OCI-LY7 (cell line): ENCODE data around the gene ARL3. TPM values are rescaled to one million over a fixed set of nuclear protein-coding genes. Genes with fewer than 3 reads are reported as not detected.

Source experiments
- BruUV-seq: library from RNA; stranded (reverse); fragments of 400-500 nt; replicated peaks from 2 replicates; lab custom pipeline; 2021; lab: Mats Ljungman, UMichigan
- CTCF ChIA-PET: fragments of 300-600 bp; sonication (Branson Sonifier 250); formaldehyde crosslinking; loops from one replicate; lab custom pipeline; 2022; ENCODE audit warnings: antibody characterized with exemption; ENCODE audit not compliant: unreplicated experiment; lab: Charles Lee
- POLR2A ChIA-PET: fragments of 300-600 bp; sonication (Branson Sonifier 250); formaldehyde crosslinking; loops from one replicate; lab custom pipeline; 2022; ENCODE audit warnings: antibody characterized with exemption; lab: Charles Lee
- DNase-seq: peaks from one replicate; pipeline ENCODE4 v3.0.0-alpha.2; 2015; ENCODE audit warnings: low spot score
- H2AFZ ChIP-seq: fragments of 200-600 bp; sonication (generic), shearing (Covaris generic); 2 replicates; pipeline ENCODE4 v1.6.1; 2014; ENCODE audit warnings: mild to moderate bottlenecking, antibody characterized with exemption, low read length, moderate library complexity
- H3K27ac ChIP-seq: fragments of 200-600 bp; sonication (generic); 2 replicates; pipeline ENCODE4 v1.5.1; 2014; ENCODE audit warnings: mixed run types, low read depth, mild to moderate bottlenecking, moderate library complexity, low read length, inconsistent platforms; ENCODE audit not compliant: poor library complexity, severe bottlenecking
- H3K36me3 ChIP-seq: fragments of 200-600 bp; sonication (generic); 2 replicates; pipeline ENCODE4 v1.6.1; 2014; ENCODE audit warnings: mild to moderate bottlenecking, antibody characterized with exemption, low read length, moderate library complexity, mixed read lengths; ENCODE audit not compliant: insufficient read depth
- H3K4me1 ChIP-seq: fragments of 200-600 bp; sonication (generic); 2 replicates; pipeline ENCODE4 v1.5.1; 2014; ENCODE audit warnings: mild to moderate bottlenecking, low read length; ENCODE audit not compliant: insufficient read depth, poor library complexity, severe bottlenecking
- H3K4me2 ChIP-seq: fragments of 200-600 bp; sonication (generic); 2 replicates; pipeline ENCODE4 v1.6.1; 2014; ENCODE audit warnings: mild to moderate bottlenecking, low read length
- H3K4me3 ChIP-seq: fragments of 200-600 bp; sonication (generic); 2 replicates; pipeline ENCODE4 v1.5.1; 2014; ENCODE audit warnings: mild to moderate bottlenecking, low read depth, low read length; ENCODE audit not compliant: poor library complexity, severe bottlenecking
- H3K79me2 ChIP-seq: fragments of 200-600 bp; sonication (generic); 2 replicates; pipeline ENCODE4 v1.6.1; 2016; ENCODE audit warnings: low read depth, mild to moderate bottlenecking, low read length, moderate library complexity, mixed read lengths; ENCODE audit not compliant: insufficient read depth
- H3K9me2 ChIP-seq: fragments of 200-600 bp; sonication (generic); 2 replicates; pipeline ENCODE4 v1.6.1; 2016; ENCODE audit warnings: mild to moderate bottlenecking, low read length, mixed read lengths; ENCODE audit not compliant: insufficient read depth
- H3K9me3 ChIP-seq: fragments of 200-600 bp; sonication (generic); 2 replicates; pipeline ENCODE4 v1.6.1; 2014; ENCODE audit warnings: mild to moderate bottlenecking, mixed run types, low read length, mixed read lengths
- H4K20me1 ChIP-seq: fragments of 200-600 bp; sonication (generic); 2 replicates; pipeline ENCODE4 v1.6.1; 2014; ENCODE audit warnings: mild to moderate bottlenecking, antibody characterized with exemption, low read length, moderate library complexity, mixed read lengths; ENCODE audit not compliant: insufficient read depth
- CTCF ChIP-seq: fragments of 200-600 bp; sonication (generic); conservative IDR thresholded peaks from 2 replicates; pipeline ENCODE4 v1.5.1; 2014; ENCODE audit warnings: mild to moderate bottlenecking, antibody characterized with exemption, low read length, moderate library complexity, mixed read lengths
- EZH2phosphoT487 ChIP-seq: fragments of 200-600 bp; sonication (generic); IDR thresholded peaks from 2 replicates; pipeline ENCODE4 v1.6.1; 2018; ENCODE audit warnings: low read depth, borderline replicate concordance, mild to moderate bottlenecking, mixed run types, antibody characterized with exemption, low read length, moderate library complexity, mixed read lengths
- intact Hi-C: fragments of 100-400 bp; cut with micrococcal nuclease; formaldehyde crosslinking; loops from one replicate; pipeline ENCODE4 v1.10.0; 2022; ENCODE audit not compliant: unreplicated experiment
- total RNA-seq, 2 experiments: library from RNA; depleted of rRNA in 1 of 2; stranded (reverse); fragments of >200 nt in 1 of 2; shearing (Covaris generic) in 1 of 2; gene quantifications; 2 replicates each; pipeline ENCODE4 v1.2.3, GENCODE V29; 2014 to 2022

The ARL3 gene
- total RNA-seq, 2 experiments from 2014 or later, result 7.3 to 11.7 TPM

GRCh38 chr10:102682416-102682815 lies 31.8 kb downstream of the ARL3 start:
- ChIA-PET POLR2A (interaction anchor here (1.0 kb wide), 1 partner anchor 34 kb away, joined by 4 read pairs; no protein-coding TSS in a partner anchor), CTCF (interaction anchor here (0.6 to 0.7 kb wide), 2 partner anchors 12 to 177 kb away, joined by 3 read pairs; no protein-coding TSS in a partner anchor)

GRCh38 chr10:102681696-102682095 lies 32.5 kb downstream of the ARL3 start:
- Histone ChIP-seq H3K36me3 (peaks cover 42% of the 10 kb centered on the region), H2AFZ (no peak overlapping the region), H3K4me1 (peaks cover 8% of the 10 kb centered on the region), H3K4me2 (no peak overlapping the region), H4K20me1 (no peaks in the 10 kb centered on the region), H3K9me3 (no peaks in the 10 kb centered on the region), H3K9me2 (no peaks in the 10 kb centered on the region), H3K4me3 (no peak overlapping the region), H3K79me2 (no peaks in the 10 kb centered on the region), H3K27ac (no peak overlapping the region)
- BruUV-seq, result no TSS peak
- ChIA-PET CTCF (interaction anchor here (0.6 kb wide), 1 partner anchor 177 kb away, joined by 3 read pairs; no protein-coding TSS in a partner anchor), POLR2A (interaction anchor here (1.1 kb wide), 1 partner anchor 16 kb away, joined by 4 read pairs; no protein-coding TSS in a partner anchor)
- DNase-seq, result no peak
- intact Hi-C loops, result no loop called here
- no peak for TF ChIP-seq CTCF
- no peak for TF ChIP-seq EZH2phosphoT487

More at GRCh38 chr10:102682416-102682815, 31.8 kb downstream of the ARL3 start:
- peaks cover 47% of the 10 kb centered on the region for H3K36me3 ChIP-seq
- BruUV-seq, result no TSS peak
- H3K9me3 ChIP-seq, result no peaks in the 10 kb centered on the region
- peak; percentile 29; the same call in 1 of the 2 replicates for TF ChIP-seq CTCF
- TF ChIP-seq EZH2phosphoT487, result no peak
- intact Hi-C loops, result no loop called here
- no peaks in the 10 kb centered on the region for H3K9me2 ChIP-seq
- H4K20me1 ChIP-seq, result no peaks in the 10 kb centered on the region
- H2AFZ ChIP-seq, result no peak overlapping the region
- no peaks in the 10 kb centered on the region for H3K79me2 ChIP-seq
- no peak for DNase-seq
- H3K4me3 ChIP-seq, result no peak overlapping the region
- H3K4me1 ChIP-seq, result peaks cover 8% of the 10 kb centered on the region
- no peak overlapping the region for H3K4me2 ChIP-seq
- no peak overlapping the region for H3K27ac ChIP-seq

GRCh38 chr10:102679596-102679995 lies 34.6 kb downstream of the ARL3 start:
- ChIA-PET POLR2A (interaction anchor here (0.7 to 1.4 kb wide), 3 partner anchors 13 to 22 kb away, joined by 4 to 6 read pairs (median 4); no protein-coding TSS in a partner anchor), CTCF (no interaction called here)
- Histone ChIP-seq H3K27ac (no peak overlapping the region), H3K4me1 (peaks cover 22% of the 10 kb centered on the region), H4K20me1 (no peaks in the 10 kb centered on the region), H3K79me2 (no peaks in the 10 kb centered on the region), H3K9me2 (no peaks in the 10 kb centered on the region), H3K4me2 (no peak overlapping the region), H3K36me3 (peaks cover 31% of the 10 kb centered on the region), H2AFZ (no peak overlapping the region), H3K4me3 (no peak overlapping the region), H3K9me3 (no peaks in the 10 kb centered on the region)
- TF ChIP-seq CTCF, result no peak
- TF ChIP-seq EZH2phosphoT487, result no peak
- intact Hi-C loops, result loop anchor here (2.0 kb wide), 1 partner anchor 35 kb away; the partner anchor contains the start of genes ARL3 and SFXN2
- DNase-seq, result no peak
- no TSS peak for BruUV-seq
